Mesothelial cell of epicardium (in vitro differentiated cells): ENCODE measurements around the gene KRTAP3-2. TPM values are rescaled to one million over a fixed set of nuclear protein-coding genes. Genes with fewer than 3 reads are reported as not detected.

Experiments used
- DNase-seq, 2 experiments: peaks; one replicate each; pipeline ENCODE4 v3.0.0; 2021; ENCODE audit warnings: low spot score in 2 of 2; ENCODE audit not compliant: unreplicated experiment in 2 of 2
- H3K27ac Mint-ChIP-seq: 2 replicates; pipeline ENCODE4 v1.8.0; 2021; ENCODE audit warnings: mixed read lengths
- H3K27me3 Mint-ChIP-seq: 2 replicates; pipeline ENCODE4 v1.8.0; 2021; ENCODE audit warnings: low read depth, mixed read lengths
- H3K36me3 Mint-ChIP-seq: 2 replicates; pipeline ENCODE4 v1.8.0; 2021; ENCODE audit warnings: mixed read lengths
- H3K4me1 Mint-ChIP-seq: 2 replicates; pipeline ENCODE4 v1.8.0; 2021; ENCODE audit warnings: mixed read lengths
- H3K4me3 Mint-ChIP-seq: 2 replicates; pipeline ENCODE4 v1.8.0; 2021; ENCODE audit warnings: mild to moderate bottlenecking, moderate library complexity, mixed read lengths
- H3K9me3 Mint-ChIP-seq: 2 replicates; pipeline ENCODE4 v1.8.0; 2021; ENCODE audit warnings: mixed read lengths
- total RNA-seq: library from RNA; stranded (reverse); gene quantifications from 3 replicates; pipeline ENCODE4 v1.2.1, GENCODE V29; 2021
- TF ChIP-seq, protein P1 (sequence below): fragments of 200-600 bp; sonication (generic); IDR thresholded peaks from one replicate; pipeline ENCODE4 v1.5.0; 2021; ENCODE audit warnings: antibody characterized with exemption; ENCODE audit not compliant: unreplicated experiment

Gene KRTAP3-2
- total RNA-seq, 1 donor from 2014 or later = not detected

DNA sequence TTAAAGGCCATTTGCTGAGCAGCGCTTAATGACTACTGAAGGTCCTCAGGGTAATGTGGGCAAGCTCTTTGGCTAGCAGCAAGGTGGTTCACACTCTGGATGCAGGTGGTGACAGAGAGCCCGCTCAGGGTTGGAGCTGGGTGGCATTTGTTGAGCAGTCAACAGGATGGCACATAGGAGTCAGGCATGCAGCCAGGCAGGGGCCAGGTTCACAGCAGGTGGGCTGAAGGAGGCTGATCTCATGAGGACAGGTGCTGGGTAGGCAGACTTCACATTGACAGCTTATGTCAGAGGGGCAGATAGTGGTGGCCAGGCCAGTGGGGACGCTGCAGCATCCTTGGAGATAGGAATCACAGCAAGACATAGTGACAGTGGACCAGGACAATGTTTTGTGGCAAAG lies 4.7 kb upstream of the KRTAP3-2 start:
- Mint-ChIP-seq H3K4me3 (no peak overlapping the region), H3K4me1 (peaks cover 28% of the 10 kb centered on the region), H3K9me3 (peaks cover 3% of the 10 kb centered on the region), H3K27me3 (no peaks in the 10 kb centered on the region), H3K27ac (no peak overlapping the region), H3K36me3 (no peaks in the 10 kb centered on the region)
- DNase-seq = no peak
- TF ChIP-seq, protein P1, sequence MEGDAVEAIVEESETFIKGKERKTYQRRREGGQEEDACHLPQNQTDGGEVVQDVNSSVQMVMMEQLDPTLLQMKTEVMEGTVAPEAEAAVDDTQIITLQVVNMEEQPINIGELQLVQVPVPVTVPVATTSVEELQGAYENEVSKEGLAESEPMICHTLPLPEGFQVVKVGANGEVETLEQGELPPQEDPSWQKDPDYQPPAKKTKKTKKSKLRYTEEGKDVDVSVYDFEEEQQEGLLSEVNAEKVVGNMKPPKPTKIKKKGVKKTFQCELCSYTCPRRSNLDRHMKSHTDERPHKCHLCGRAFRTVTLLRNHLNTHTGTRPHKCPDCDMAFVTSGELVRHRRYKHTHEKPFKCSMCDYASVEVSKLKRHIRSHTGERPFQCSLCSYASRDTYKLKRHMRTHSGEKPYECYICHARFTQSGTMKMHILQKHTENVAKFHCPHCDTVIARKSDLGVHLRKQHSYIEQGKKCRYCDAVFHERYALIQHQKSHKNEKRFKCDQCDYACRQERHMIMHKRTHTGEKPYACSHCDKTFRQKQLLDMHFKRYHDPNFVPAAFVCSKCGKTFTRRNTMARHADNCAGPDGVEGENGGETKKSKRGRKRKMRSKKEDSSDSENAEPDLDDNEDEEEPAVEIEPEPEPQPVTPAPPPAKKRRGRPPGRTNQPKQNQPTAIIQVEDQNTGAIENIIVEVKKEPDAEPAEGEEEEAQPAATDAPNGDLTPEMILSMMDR = no peak

DNA sequence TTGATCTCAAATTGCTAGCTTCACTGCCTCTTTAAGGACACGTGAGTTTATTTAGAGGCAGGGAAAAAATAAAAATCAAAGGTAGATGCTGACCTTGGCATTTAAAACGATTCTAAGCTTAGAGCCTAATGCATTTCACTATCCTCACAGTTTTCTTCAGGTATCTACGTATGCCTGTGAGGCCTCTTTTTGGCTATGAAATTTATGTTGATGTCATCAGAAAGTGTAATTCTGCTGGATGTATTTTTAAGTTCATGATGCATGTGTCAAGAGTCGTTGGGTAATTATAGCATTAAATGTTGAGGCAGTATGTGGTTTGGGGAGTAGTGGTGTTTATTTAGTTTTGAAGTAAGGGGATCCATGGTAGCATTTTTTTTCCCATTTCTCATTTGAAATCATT lies 4.2 kb upstream of the KRTAP3-2 start:
- TF ChIP-seq, protein P1 = no peak
- Mint-ChIP-seq H3K4me3 (no peak overlapping the region), H3K27ac (no peak overlapping the region), H3K27me3 (no peaks in the 10 kb centered on the region), H3K36me3 (no peaks in the 10 kb centered on the region), H3K4me1 (peaks cover 23% of the 10 kb centered on the region), H3K9me3 (peaks cover 3% of the 10 kb centered on the region)
- no peak for DNase-seq

DNA sequence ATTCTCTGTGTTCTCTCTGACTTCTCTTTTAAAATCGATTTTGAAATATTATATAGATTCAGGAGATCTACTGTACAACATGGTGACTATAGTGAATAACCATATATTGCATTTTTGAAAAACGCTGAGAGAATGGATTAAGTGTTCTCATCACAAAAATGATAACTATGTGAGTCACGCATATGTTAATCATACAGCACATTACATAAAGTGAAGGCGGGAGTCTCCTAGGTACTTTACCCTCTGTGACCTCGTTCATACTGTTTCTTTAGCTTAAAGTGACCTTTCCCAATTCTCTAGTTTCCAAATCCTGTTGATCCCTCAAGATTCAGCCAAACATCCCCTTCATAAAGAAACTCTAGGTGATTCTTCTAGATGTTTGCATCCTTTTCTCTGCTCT lies 3.1 kb upstream of the KRTAP3-2 start:
- H3K9me3 Mint-ChIP-seq = peaks cover 3% of the 10 kb centered on the region
- TF ChIP-seq, protein P1 = no peak
- no peaks in the 10 kb centered on the region for H3K27me3 Mint-ChIP-seq
- H3K27ac Mint-ChIP-seq = peak overlapping the region; percentile 77
- H3K36me3 Mint-ChIP-seq = no peaks in the 10 kb centered on the region
- H3K4me1 Mint-ChIP-seq = peaks cover 17% of the 10 kb centered on the region
- no peak for DNase-seq
- no peak overlapping the region for H3K4me3 Mint-ChIP-seq

DNA sequence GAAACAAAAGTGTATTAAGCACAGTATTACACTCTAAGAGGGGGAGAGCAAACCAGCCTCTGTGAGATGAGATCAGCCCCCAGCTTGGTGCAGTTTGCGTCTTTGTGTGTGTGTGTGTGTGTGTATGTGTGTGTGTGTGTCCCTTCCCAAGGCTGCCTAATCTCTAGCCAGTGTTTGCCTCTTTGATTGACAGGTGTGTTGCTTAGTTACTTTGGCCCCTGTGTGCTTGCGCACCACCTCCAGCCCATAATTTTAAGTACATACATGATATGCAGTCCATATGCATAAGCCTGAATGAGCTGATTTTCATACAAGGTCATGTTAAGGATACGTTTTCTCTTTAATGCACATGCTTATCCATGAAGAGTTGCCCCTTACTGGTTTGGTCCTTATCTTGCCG lies 2.1 kb upstream of the KRTAP3-2 start:
- peaks cover 26% of the 10 kb centered on the region for H3K4me1 Mint-ChIP-seq
- TF ChIP-seq, protein P1 = no peak
- no peak for DNase-seq
- peaks cover 3% of the 10 kb centered on the region for H3K9me3 Mint-ChIP-seq
- H3K4me3 Mint-ChIP-seq = no peak overlapping the region
- no peaks in the 10 kb centered on the region for H3K36me3 Mint-ChIP-seq
- H3K27me3 Mint-ChIP-seq = no peaks in the 10 kb centered on the region
- H3K27ac Mint-ChIP-seq = no peak overlapping the region

DNA sequence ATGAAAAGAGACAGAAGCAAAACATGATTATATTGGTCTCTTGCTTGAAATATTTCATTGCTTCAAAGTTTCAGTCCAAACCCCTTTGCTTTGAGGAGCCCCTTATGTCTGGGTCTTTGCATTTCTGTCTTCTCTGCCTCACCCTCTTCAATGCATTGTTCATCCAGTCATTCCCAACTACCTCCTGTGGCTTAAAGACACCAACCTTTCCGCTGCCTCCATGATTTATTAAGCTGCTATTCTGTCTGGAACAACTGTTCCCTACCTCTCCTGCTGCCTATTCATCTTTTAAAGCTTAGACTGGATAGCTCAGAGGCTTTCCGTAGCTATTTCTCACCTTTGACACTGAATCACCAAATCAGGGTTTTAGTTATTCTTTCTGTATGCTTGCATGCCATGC lies 2.3 kb downstream of the KRTAP3-2 start:
- Mint-ChIP-seq H3K4me1 (peaks cover 11% of the 10 kb centered on the region), H3K4me3 (no peak overlapping the region), H3K9me3 (peaks cover 6% of the 10 kb centered on the region), H3K27ac (no peak overlapping the region), H3K36me3 (no peaks in the 10 kb centered on the region), H3K27me3 (no peaks in the 10 kb centered on the region)
- DNase-seq = no peak
- TF ChIP-seq, protein P1 = no peak

DNA sequence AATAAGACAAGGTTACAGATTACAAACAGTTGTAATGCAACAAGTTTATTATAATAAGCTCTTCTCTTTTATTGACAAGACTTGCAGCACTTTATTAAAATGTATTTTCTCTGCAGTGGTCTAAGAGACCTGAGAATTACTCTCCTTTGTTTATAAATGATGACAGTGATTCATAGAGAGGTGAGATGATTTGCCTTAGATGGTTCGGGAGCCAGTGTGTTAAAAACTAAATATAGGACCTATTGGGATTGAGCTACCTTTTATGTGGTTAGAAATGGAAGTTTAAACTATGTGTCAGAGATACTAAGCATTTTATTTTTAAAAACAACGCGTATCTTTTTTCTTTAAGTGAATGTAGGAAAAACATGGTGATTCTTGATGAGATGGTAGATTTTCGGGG lies 2.9 kb downstream of the KRTAP3-2 start:
- H3K9me3 Mint-ChIP-seq = peaks cover 6% of the 10 kb centered on the region
- no peak overlapping the region for H3K4me3 Mint-ChIP-seq
- DNase-seq = no peak
- no peaks in the 10 kb centered on the region for H3K36me3 Mint-ChIP-seq
- no peaks in the 10 kb centered on the region for H3K27me3 Mint-ChIP-seq
- TF ChIP-seq, protein P1 = no peak
- peaks cover 10% of the 10 kb centered on the region for H3K4me1 Mint-ChIP-seq
- no peak overlapping the region for H3K27ac Mint-ChIP-seq
